ENCODE data around the gene MAP3K20. TPM values are rescaled to one million over a fixed set of nuclear protein-coding genes. Genes with fewer than 3 reads are reported as not detected.

Gene MAP3K20
- total RNA-seq, 1 experiment from 2014 or later, result 32.3 TPM

DNA sequence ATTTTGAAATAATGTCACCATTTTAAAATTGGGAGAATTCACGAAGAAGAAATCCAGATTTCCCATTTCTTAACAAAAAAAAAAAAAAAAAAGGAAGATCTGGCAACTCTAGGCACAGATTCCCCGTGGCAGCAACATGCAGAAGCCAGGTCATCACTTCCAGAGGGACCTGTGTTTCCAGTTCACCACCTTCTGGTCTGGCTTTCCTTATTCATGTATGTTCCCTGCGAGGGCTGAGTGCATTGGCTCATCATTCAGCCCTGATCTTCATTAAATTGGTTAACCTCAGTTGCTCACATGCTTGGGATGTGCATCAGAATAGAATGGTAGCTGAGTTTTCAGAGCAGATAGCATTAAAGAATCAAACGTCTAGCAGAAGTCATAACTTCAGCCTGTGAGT is 25.0 kb upstream of the MAP3K20 start:
- no peak for DNase-seq (ENCODE audit: low read depth)

DNA sequence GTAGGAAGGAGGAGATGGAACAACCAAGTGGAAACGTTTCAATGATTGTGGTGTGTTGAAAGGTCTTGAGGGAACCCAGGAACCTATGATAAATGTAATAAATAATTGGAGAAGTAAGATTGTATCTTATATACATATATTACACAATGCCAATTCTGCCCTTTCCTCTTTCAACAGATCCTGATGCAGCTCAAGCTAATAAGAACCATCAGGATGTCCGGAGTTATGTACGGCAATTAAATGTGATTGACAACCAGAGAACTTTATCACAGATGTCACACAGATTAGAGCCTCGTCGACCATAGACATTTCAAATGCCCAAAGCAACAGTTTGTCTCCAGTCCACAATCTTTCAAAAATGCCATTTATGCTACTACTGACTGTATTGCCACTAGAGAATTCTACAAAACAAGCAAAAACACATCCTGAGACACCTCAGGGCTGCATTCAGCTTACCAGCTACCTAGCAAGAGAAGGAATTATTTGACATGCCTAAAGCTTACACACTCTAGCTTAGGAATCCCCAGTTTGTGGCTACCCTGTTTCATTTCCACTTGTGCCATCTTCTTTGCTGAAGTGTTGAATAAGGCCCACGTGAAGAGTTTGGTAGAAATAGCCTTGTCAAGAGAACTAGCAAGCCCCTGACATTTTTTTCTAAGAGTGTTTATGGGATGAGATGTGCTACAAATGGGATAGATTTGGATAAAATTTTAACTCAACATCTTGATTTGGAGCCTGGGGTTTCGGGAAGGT is 24.0 kb upstream of the MAP3K20 start:
- DNase-seq (ENCODE audit: low read depth), result no peak

DNA sequence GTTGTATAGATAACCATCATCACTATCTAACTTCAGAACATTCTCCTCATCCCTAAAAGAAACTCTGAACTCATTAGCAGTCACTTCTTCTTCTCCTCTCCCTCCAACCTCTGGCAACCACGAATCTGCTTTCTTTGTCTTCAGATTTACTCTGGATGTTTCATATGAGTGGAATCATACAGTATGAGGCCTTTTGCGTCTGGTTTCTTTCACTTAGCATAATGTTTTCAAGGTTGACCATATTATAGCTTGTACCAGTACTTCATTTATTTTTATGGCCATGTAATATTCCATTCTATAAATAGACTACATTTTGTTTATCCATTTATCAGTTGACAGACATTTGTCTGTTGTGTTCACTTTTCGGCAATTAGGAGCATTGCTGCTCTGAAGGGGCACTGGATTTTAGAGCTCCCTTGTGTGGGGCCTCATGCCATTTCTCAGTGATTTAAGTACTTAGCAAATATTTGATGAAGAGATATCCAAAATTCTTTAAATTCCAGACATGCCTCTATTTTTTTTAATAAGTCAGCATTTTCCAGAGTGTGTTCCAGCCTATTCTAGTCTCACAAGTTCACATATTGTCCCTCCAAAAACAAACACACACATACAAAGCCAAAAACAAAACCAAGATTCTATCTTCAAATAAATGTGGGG is 22.5 kb upstream of the MAP3K20 start:
- DNase-seq (ENCODE audit: low read depth), result no peak

DNA sequence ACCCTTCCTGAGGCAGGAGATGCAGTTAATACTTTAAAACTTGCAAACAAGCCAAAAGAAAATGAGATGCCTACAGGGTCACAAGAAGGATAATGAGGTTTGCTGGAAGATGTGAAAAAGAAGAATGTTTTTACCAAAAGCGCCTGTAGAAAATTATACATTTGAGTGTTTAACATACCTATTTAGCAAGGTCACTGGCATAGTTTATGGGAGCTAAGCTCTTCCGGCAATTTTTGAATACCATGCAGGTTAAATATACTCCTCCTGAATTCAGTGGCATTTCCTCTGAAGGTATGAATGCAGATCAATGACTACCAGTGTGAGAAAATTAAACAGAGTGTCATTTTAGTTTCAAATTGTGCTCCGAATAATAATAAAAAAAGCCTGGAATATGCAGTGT is 21.2 kb upstream of the MAP3K20 start:
- no peak for DNase-seq (ENCODE audit: low read depth)

DNA sequence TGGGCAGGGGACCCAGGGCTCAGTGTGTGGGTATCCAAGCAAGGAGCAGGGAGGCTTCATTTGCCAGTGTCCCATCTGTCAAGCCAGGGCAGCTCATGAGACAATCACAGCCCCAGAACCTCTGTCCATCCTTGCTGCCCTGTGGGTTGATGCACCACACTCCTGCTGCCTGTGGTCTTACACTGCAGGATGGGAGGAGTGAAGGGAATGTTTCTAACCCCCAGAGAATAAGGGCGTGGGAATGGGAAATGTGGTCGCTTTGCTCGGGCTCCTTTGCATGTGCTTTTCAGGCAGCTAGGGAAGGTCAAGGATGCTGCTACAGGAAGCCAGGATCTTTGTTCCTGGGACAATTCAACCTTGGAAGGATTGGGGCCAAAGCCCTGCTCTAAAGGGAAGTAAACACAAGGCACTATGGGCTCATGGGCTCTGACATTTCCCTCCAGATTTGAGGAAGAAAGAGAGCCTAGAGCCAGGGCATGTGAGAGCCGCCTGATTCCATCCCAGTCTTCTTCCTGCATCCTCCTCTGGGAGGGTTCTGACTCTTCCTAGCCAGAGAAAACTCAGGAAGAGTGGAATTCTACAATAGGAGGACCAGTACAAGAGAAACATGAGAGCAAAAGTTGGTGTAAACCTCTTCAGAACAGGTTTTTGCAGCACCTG is 18.8 kb upstream of the MAP3K20 start:
- peak; percentile 55 for DNase-seq (ENCODE audit: low read depth)

DNA sequence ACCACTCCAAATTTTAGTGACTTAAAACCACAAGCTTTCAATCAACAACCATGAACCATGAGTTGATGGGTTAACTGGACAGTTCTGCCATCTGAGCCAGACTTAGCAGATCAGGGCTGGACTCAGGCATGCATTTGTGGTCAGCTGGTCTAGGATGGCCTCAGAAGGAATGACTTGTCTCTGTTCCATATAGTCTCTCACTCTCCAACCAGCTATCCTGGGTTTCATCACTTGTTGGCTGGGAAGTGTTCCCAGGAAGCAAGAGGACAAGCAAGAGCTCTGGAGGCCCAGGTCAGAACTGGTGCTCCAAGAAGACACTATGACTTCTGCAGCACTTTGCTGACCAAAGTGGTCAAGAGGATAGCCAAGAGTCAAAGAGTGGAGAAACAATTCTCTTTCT is 17.5 kb upstream of the MAP3K20 start:
- no peak for DNase-seq (ENCODE audit: low read depth)

DNA sequence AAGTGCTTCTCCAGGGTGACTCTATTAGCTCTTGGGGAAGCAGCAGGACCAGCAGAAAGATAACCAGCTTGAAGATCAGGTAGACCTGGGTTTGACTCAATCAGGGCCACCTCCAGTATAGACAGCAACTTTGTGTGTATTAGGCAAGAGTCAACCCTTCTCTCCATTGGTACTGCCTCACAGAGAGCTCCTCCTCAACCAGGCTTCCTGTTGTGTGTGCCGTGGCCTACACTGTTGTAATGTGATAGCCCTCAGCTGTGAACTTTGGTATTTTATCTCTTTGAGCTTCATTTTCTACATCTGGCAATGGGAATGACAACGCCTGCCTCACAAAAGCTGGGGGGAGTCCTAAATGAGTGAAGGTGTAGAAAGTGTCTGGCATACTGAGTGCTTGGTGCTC is 17.0 kb upstream of the MAP3K20 start:
- DNase-seq (ENCODE audit: low read depth), result peak; percentile 29

DNA sequence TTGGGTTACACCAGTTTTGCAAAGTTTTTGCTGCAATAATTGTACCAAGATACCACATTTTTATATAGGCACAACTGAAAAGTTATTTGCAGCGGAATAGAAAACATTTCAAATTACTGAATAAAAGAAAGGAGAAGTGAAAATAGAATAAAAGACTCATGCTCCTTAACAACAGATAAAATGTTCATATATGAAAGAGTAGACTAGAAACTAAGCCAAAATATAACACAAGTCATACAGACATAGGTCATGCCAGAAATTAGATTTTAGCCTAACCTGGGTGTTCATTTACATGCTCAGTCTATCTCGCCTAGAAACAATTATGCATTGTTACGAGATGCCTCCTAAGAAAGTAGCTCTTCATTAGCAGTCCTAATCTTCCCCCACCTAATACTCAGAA is 16.4 kb upstream of the MAP3K20 start:
- DNase-seq (ENCODE audit: low read depth), result no peak

DNA sequence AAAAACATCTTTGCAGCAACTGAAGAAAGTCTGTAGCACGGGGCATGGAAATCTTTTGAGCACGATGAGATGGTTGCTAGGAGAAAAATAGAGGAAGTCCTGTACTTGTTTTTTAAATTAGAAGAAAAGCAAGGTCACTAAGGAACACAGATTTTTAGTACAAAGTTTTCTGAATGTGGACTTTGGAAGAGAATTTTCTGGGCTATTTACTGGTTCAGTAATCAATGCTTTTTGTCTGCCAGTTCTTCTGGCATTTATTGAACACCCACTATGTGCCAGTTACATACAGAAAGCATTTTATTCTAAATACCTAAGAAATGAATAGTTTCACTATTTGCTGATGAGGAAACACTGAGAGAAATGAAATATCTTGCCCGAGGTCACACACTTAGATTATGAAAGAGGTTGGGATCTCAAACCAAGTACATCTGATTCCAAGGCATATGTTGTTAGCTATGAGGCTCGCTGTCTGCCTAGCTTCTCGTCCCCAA is 15.6 kb upstream of the MAP3K20 start:
- DNase-seq (ENCODE audit: low read depth), result no peak

DNA sequence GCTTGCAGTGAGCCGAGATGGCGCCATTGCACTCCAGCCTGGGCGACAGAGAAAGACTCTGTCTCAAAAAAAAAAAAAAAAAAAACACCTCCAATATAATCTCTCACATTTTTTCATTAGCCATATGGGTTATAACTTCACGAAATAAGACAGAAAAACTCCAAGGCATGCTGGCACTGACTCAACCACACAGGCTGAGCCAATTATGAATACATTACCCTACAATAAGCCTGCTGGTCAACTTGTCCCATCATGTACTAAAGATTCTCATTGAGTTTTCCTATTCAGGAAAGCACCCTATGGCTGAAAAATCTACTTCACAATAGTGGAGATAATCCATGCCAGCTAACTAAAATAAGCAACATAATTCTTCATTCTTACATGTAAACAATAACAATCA is 12.8 kb upstream of the MAP3K20 start:
- no peak for DNase-seq (ENCODE audit: low read depth)

DNA sequence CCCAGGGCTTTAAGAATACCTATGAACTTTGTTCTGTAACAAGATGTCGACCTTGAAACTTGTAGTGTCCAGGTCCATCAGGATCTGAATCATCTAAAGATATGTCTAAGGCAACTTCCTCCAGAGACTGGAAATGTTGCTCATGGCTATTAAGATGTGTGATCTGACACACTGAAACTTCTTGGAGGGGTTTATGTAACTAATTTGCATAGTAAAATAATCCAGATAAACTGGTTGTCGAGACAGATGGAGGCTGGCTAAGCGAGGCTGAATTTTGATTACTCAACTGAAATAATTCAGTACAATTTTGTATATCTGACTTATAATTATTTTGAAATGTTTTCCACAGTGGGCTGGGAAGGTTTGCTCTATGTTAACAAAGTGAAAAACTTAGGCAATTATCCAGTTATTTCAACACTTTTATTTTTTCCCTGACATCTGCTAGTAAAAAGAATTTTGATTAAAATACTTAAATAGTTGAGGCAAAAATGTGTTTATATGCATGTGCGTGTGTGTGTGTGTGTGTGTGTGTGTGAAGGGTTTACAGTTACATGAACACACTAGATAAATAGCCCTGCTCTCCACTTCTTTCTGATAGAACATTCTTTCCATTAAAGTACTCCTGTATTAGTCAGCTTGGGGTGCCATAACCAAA is 11.4 kb upstream of the MAP3K20 start:
- no peak for DNase-seq (ENCODE audit: low read depth)

DNA sequence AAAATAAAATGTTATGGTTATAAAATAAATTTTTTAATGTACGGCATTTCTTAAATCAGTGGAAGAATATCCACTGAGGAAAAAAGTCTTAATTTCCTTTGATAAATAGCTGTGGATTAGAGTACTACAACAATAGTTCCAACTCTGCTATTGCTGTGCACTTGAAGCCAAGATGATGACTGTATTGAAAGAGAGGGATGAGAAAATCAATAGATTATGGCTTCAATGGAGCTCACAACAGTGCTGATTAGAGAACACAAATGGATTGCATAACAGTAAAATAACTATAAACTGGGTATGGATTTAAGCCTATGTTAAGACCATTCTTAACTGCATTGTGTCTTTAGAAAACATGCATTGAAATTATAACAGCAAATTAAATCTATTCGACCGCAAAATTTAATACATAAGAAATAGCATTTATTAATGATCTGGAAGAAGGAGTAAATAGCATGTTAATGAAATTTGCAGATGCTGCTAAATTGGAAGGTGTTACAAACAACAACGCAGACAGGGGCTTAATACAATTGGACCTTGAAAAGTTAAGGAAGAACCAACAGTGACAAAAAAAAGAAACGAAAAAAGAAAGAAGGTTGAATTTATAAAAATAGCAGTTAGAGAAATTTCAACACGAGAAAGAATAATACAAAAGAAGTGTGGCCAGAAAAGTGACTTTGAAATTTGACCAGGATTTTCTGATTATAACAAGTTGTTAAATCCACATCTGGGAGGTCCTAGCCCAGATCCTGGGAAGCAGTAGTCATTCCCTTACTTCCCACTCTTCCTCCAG is 8.6 kb upstream of the MAP3K20 start:
- DNase-seq (ENCODE audit: low read depth), result no peak

DNA sequence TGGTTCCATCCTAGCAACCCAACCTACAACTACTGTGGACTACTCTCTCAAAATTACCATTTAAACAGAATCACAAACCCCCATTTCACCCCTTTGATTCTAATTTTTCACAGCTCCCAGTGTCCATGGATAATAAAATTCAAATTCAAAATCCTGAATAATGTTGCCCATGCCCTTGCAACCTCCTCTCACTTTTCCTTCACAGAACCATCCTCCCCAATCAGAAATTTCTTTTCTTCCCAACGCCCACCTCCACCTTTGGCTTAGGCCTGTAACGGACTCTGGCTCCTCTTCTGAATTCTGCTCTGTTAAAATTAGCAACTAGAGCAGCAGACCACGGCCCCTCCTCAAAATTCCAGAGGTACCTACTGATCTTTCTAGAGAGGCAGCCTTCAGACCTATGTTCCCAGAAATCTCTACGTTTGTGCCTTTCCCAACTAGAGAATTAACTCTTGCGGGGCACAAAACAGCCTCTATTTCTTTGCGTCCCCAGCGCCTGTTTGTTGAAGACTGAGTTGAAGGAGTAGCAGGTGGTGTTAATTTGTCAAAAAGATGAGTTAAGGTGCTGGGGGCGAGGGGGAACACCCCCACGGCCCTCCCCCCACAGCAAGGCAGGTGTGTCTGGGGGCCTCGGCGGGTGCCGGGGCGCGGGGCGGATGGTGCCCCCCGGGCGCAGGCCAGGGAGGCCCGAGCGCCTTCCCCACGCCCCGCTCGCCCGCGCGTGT is 428 bp upstream of the MAP3K20 start:
- DNase-seq (ENCODE audit: low read depth), result no peak

DNA sequence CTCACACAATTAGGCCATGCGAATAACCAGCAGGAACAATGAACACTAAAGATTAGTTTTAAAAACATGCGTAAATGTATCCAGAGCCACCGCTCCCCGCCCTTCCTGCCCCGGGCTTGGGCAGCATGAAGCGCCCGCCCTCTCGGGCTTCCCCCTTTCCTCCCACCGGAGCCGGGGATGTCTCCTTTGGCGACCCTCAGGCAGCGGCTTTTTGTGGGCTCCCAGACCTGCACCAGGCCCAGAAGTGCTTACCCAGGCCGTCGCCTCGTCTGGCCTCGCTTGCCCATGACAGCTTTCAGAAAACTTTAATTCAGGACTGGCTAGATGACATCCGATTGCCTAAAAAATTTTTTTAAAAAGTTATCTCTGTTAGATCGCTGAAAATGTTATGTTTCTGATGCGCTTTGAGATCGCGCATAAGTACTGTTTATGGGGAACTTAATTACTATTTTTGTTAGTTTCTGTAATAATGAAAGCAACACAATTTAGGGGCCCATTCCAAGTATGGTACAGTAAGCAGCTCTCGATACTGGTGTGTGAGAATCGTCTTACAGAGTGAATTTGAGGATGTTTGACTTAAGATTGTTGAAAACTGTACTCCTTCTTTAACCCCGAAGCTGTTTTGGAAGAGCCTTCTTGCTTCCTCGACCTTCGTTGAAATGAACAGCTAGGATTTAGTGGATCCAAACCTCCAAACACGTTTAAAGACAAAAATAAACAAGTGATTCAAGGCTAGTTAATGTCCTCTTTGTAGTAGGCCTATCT is 1.1 kb downstream of the MAP3K20 start:
- peak; percentile 32 for DNase-seq (ENCODE audit: low read depth)

DNA sequence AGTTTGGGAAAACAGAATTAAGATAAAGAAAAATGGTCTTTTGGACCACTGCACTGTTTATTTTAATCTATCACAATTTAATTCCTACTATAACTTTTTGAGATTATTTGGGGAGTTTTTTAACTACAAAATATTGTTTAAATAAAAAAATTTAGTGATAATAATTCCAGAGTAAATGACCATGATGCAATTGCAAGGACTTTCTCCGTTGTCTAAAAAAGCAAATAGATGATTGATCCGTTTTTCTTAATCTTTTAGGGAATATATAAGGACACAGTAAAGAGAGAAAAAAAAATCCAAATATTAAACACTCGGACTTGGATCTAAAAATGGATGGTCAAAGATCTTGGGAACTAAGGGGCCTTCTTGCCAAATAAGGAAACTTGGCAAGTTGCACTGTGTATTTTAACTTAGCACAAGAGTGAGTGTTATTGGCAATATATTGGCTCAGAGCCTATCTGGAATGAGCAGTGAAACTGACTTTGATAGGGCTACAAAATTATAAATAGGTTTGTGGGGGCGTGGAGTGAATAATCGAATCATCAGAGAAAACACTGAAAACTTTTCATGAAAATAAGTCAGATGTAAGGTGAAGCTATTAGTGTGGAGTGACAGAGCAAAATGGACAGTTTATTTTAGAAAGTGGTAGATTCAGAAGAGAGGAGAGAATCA is 2.0 kb downstream of the MAP3K20 start:
- DNase-seq (ENCODE audit: low read depth), result peak; percentile 14

DNA sequence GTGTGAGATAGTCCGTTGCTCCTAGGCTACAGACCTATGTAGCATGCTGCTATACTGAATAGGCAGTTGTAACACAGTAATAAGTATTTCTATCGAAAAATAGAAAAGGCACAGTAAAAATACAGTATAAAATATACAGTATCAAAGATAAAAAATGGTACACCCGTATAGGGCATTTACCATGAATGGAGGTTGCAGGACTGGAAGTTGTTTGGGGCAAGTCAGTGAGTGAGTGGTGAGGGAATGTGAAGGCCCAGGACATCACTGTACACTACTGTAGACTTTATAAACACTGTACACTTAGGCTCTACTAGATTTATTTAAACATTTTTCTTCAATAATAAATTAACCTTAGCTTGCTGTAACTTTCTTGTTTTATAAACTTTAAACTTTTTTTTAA is 3.5 kb downstream of the MAP3K20 start:
- DNase-seq (ENCODE audit: low read depth), result no peak

DNA sequence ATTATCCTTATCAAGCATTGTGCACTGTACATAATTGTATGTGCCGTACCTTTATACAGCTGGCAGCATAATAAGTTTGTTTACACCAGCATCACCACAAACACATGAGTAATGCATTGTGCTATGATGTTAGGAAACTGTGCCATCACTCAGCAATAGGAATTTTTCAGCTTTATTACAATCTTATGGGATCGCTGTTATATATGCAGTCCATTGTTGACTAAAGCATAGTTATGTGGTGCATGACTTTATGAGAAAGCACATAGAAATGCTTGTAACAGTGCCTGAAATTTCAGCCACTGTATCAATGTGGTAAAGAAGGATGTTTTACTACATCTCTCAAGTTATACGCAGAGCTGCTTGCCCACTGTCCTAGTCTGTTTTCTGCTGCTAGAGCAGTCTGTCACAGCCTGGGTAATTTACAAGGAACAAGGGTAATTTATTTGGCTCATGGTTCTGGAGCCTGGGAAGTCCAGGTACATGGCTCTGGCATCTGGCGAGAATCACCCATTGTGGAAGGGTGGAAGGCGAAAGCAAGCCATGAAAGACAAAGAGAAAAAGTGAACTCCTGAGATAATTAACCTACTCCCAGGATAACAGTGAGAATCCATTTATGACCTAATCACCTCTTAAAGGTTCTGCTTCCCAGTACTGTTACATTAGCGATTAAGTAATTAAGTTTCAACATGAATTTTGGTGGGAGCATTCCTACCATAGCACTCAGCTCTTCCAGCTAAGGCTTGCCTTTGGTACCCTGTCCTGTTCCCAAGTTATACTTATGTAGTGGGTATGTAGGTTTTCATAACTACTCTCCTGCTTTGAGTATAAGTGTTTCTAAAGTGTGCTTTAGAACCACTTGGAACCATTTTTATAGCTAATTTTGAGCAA is 4.6 kb downstream of the MAP3K20 start:
- peak; percentile 89 for DNase-seq (ENCODE audit: low read depth)

DNA sequence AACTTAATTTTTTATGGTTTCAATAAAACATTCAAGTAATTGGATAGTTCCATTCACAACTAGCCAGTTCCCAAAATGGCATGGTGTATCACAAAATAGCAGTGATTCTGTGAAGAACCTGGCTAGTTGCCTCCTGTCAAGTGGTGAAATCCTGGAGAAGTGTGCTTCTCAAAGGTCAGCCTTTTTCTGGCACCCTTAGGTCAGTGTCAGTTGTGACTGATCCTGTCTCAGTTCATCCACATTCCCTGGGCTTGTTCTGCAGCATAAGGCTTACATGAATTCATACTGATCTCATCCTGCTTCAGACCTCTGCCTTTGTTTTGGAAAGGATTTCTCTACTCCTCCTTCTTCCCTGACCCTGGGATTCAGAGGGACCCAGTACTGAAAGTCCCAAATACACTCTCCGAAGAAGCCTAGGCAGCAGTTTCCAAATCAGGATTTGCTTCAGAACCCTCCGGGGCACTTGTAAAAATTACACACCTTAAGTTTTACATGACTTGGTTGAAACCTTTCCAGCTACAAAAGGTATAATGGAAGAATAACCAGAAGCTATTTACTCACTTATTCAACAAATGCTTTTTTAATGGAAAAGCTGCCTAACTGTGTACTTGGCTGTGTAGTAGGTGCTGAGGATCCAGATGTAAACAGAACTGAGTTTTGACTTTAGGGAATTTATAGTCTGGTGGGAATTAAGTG is 11.0 kb downstream of the MAP3K20 start:
- peak; percentile 18 for DNase-seq (ENCODE audit: low read depth)
